Tibial nerve (tissue), 4 donors: Measurements from ENCODE around the gene HDHD5. TPM values are rescaled to one million over a fixed set of nuclear protein-coding genes. Genes with fewer than 3 reads are reported as not detected.

Experiments used
- DNase-seq, 2 donors: peaks; one replicate each; pipeline ENCODE4 v3.0.0-alpha.2; 2019; ENCODE audit warnings: low spot score in 2 of 2
- H3K27ac ChIP-seq, 4 donors: fragments of 200-600 bp; sonication (generic) in 3 of 4; one replicate each; pipeline ENCODE4 v1.5.1; 2017 to 2019; ENCODE audit warnings: mild to moderate bottlenecking in 1 of 4
- H3K27me3 ChIP-seq, 2 donors: fragments of 200-600 bp; sonication (generic) in 1 of 2; one replicate each; pipeline versions ENCODE4 v1.5.1 to v1.6.0; 2017 to 2019
- H3K36me3 ChIP-seq, 3 donors: fragments of 200-600 bp; sonication (generic); one replicate each; pipeline ENCODE4 v1.5.1; 2018 to 2019
- H3K4me1 ChIP-seq, 4 donors: fragments of 200-600 bp; sonication (generic) in 3 of 4; one replicate each; pipeline ENCODE4 v1.5.1; 2017 to 2019
- H3K4me3 ChIP-seq, 4 donors: fragments of 200-600 bp; sonication (generic) in 3 of 4; one replicate each; pipeline ENCODE4 v1.5.1; 2017 to 2019; ENCODE audit warnings: mild to moderate bottlenecking in 1 of 4, moderate library complexity in 1 of 4
- H3K9me3 ChIP-seq, 4 donors: fragments of 200-600 bp; sonication (generic) in 3 of 4; one replicate each; pipeline ENCODE4 v1.5.1; 2017 to 2019
- CTCF ChIP-seq, 5 experiments: fragments of 200-600 bp in 3 of 5; fragments of 450-650 bp in 2 of 5; sonication (generic) in 3 of 5; IDR thresholded peaks; one replicate each; pipeline ENCODE4 v1.5.1; 2016 to 2019; ENCODE audit warnings: antibody characterized with exemption in 5 of 5, mild to moderate bottlenecking in 3 of 5, moderate library complexity in 2 of 5
- EP300 ChIP-seq, 2 donors: sonication (generic); formaldehyde crosslinking; IDR thresholded peaks; one replicate each; pipeline ENCODE4 v1.6.1; 2017; ENCODE audit warnings: antibody characterized with exemption in 2 of 2, mild to moderate bottlenecking in 1 of 2
- POLR2A ChIP-seq, 2 donors: fragments of 450-650 bp; IDR thresholded peaks; one replicate each; pipeline ENCODE4 v1.6.1; 2017; ENCODE audit warnings: antibody characterized with exemption in 2 of 2, mild to moderate bottlenecking in 2 of 2, moderate library complexity in 2 of 2
- WGBS, 2 donors: methylation state at CpG; one replicate each; pipeline ENCODE4 v1.1.5; 2018; 5-methylcytosine and 5-hydroxymethylcytosine counted together
- total RNA-seq, 4 donors: library from RNA; depleted of rRNA; stranded (reverse); fragments of >200 nt; gene quantifications; one replicate each; pipeline ENCODE4 v1.1.0, GENCODE V29; 2016

The HDHD5 gene
- total RNA-seq, 4 donors from 2014 or later = 34.7 to 51.3 (median 44.3) TPM

- H3K27ac ChIP-seq = no peak overlapping the region
- TF ChIP-seq EP300 (IDR thresholded peaks at IDR 0.05) = no peak
- no peaks in the 10 kb centered on the region for H3K4me1 ChIP-seq
- DNase-seq = no peak
- H3K36me3 ChIP-seq = peaks cover 0 to 79% (median 0%) of the 10 kb centered on the region in 3 donors
- H3K27me3 ChIP-seq = no peaks in the 10 kb centered on the region
- WGBS, 2 donors = 84 to 88% methylated on average over 7 to 8 of the region's 8 CpGs
- no peak overlapping the region for H3K4me3 ChIP-seq
- H3K9me3 ChIP-seq = no peaks in the 10 kb centered on the region
Observed at GRCh38 chr22:17145021-17145680, 13.9 kb downstream of the HDHD5 start.

GRCh38 chr22:17143826-17144225 lies 15.3 kb downstream of the HDHD5 start:
- WGBS, 2 donors = 86 to 89% methylated on average over 8 of the region's 8 CpGs
- Histone ChIP-seq H3K27ac (no peak overlapping the region), H3K4me1 (no peaks in the 10 kb centered on the region), H3K27me3 (no peaks in the 10 kb centered on the region), H3K36me3 (peaks cover 0 to 84% (median 0%) of the 10 kb centered on the region in 3 donors), H3K4me3 (no peak overlapping the region), H3K9me3 (no peaks in the 10 kb centered on the region)
- no peak for DNase-seq
- TF ChIP-seq CTCF (IDR thresholded peaks at IDR 0.05) (no peak), EP300 (IDR thresholded peaks at IDR 0.05) (no peak), POLR2A (IDR thresholded peaks at IDR 0.05) (no peak)

GRCh38 chr22:17143101-17143500 lies 16.0 kb downstream of the HDHD5 start:
- no peaks in the 10 kb centered on the region for H3K4me1 ChIP-seq
- peaks cover 0 to 86% (median 0%) of the 10 kb centered on the region in 3 donors for H3K36me3 ChIP-seq
- H3K9me3 ChIP-seq = no peaks in the 10 kb centered on the region
- no peak for DNase-seq
- no peaks in the 10 kb centered on the region for H3K27me3 ChIP-seq
- H3K27ac ChIP-seq = no peak overlapping the region
- TF ChIP-seq POLR2A (IDR thresholded peaks at IDR 0.05) = no peak
- WGBS, 2 donors = 84 to 91% methylated on average over 9 of the region's 9 CpGs
- no peak overlapping the region for H3K4me3 ChIP-seq

- Histone ChIP-seq H3K27ac (no peak overlapping the region), H3K4me1 (no peaks in the 10 kb centered on the region), H3K9me3 (no peaks in the 10 kb centered on the region), H3K36me3 (peaks cover 0 to 95% (median 6%) of the 10 kb centered on the region in 3 donors), H3K27me3 (no peaks in the 10 kb centered on the region), H3K4me3 (no peak overlapping the region)
- DNase-seq = no peak
- WGBS, 2 donors = 94% methylated on average over 7 to 9 of the region's 9 CpGs
- TF ChIP-seq POLR2A (IDR thresholded peaks at IDR 0.05) (no peak), CTCF (IDR thresholded peaks at IDR 0.05) (no peak), EP300 (IDR thresholded peaks at IDR 0.05) (no peak)
Observed at GRCh38 chr22:17140826-17141766, 18.0 kb downstream of the HDHD5 start.

GRCh38 chr22:17140022-17140421 lies 19.1 kb downstream of the HDHD5 start:
- no peaks in the 10 kb centered on the region for H3K4me1 ChIP-seq
- peaks cover 0 to 92% (median 6%) of the 10 kb centered on the region in 3 donors for H3K36me3 ChIP-seq
- no peak overlapping the region for H3K27ac ChIP-seq
- no peaks in the 10 kb centered on the region for H3K9me3 ChIP-seq
- H3K27me3 ChIP-seq = no peaks in the 10 kb centered on the region
- H3K4me3 ChIP-seq = no peak overlapping the region
- WGBS, 2 donors = 72 to 73% methylated on average over 8 of the region's 8 CpGs
- TF ChIP-seq CTCF (IDR thresholded peaks at IDR 0.05) = no peak
- no peak for TF ChIP-seq POLR2A (IDR thresholded peaks at IDR 0.05)
- no peak for TF ChIP-seq EP300 (IDR thresholded peaks at IDR 0.05)
- no peak for DNase-seq

- Histone ChIP-seq H3K36me3 (peaks cover 0 to 86% (median 6%) of the 10 kb centered on the region in 3 donors), H3K4me1 (no peaks in the 10 kb centered on the region), H3K27ac (no peak overlapping the region), H3K4me3 (no peak overlapping the region), H3K9me3 (no peaks in the 10 kb centered on the region), H3K27me3 (no peaks in the 10 kb centered on the region)
- DNase-seq = no peak
- 80 to 87% methylated on average over 11 of the region's 11 CpGs for WGBS, 2 donors
- TF ChIP-seq EP300 (IDR thresholded peaks at IDR 0.05) = no peak
- TF ChIP-seq CTCF (IDR thresholded peaks at IDR 0.05) = no peak
Observed at GRCh38 chr22:17138513-17138912, 20.6 kb downstream of the HDHD5 start.
